Effector memory CD8-positive, alpha-beta T cell (primary cell): ENCODE measurements around the gene RBM10.

Experiments used
- ATAC-seq: fragments of 150-1000 bp; cut with Tn5 transposase; replicated peaks from 2 replicates; pipeline ENCODE4 v1.10.0; 2021; ENCODE audit warnings: mild to moderate bottlenecking, moderate library complexity
- DNase-seq, 3 experiments: peaks; one replicate each; pipeline ENCODE4 v3.0.0; 2021
- H3K27ac Mint-ChIP-seq, 2 donors: one replicate each; pipeline ENCODE4 v1.8.0; 2022; ENCODE audit warnings: mild to moderate bottlenecking in 2 of 2, mixed read lengths in 2 of 2, moderate library complexity in 2 of 2
- H3K27me3 Mint-ChIP-seq, 2 donors: one replicate each; pipeline ENCODE4 v1.8.0; 2022; ENCODE audit warnings: mixed read lengths in 2 of 2
- H3K36me3 Mint-ChIP-seq: one replicate; pipeline ENCODE4 v1.8.0; 2022; ENCODE audit warnings: mild to moderate bottlenecking, moderate library complexity, mixed read lengths; ENCODE audit not compliant: insufficient read depth
- H3K4me1 Mint-ChIP-seq, 2 donors: one replicate each; pipeline ENCODE4 v1.8.0; 2022; ENCODE audit warnings: low read depth in 2 of 2, mixed read lengths in 2 of 2
- H3K4me3 Mint-ChIP-seq, 2 donors: one replicate each; pipeline ENCODE4 v1.8.0; 2022; ENCODE audit warnings: mild to moderate bottlenecking in 2 of 2, mixed read lengths in 2 of 2, moderate library complexity in 2 of 2
- H3K9me3 Mint-ChIP-seq, 2 donors: one replicate each; pipeline ENCODE4 v1.8.0; 2022; ENCODE audit warnings: mixed read lengths in 2 of 2

RBM10 gene

DNA sequence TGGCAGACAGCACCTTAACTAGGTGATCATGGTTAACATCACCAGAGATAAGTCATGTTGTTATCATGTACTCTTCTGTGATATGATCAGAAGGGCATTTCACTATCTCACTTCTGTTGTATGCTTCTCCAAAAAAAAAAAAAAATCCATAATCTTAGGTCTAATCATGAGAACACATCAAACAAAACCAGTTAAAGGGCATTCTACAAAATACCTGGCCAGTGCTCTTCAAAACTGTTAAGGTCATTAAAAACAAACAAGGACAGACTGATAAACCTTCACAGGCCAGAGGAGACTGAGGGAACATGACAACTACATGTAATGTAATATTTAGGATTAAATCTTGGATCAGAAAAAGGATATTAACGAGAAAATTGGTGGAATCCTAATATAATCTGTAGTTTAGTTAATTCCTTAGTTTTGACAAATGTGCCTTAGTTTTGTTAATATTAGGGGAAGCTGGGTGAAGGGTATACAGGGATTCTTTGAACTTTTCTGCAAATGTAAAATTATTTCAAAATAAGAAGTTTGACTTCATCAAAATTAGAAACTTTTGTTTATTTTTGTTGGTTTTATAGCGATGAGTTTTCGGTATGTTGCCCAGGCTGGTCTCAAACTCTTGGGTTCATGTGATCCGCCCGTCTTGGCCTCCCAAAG lies 18.0 kb downstream of the RBM10 start:
- Mint-ChIP-seq H3K27me3 (no peaks in the 10 kb centered on the region), H3K36me3 (peaks cover 37% of the 10 kb centered on the region), H3K9me3 (no peaks in the 10 kb centered on the region), H3K4me1 (peaks cover 0 to 4% of the 10 kb centered on the region in 2 donors), H3K27ac (peak overlapping the region in 1 of 2 donors; percentile 78), H3K4me3 (no peak overlapping the region)
- no peak for ATAC-seq
- DNase-seq, result no peak

DNA sequence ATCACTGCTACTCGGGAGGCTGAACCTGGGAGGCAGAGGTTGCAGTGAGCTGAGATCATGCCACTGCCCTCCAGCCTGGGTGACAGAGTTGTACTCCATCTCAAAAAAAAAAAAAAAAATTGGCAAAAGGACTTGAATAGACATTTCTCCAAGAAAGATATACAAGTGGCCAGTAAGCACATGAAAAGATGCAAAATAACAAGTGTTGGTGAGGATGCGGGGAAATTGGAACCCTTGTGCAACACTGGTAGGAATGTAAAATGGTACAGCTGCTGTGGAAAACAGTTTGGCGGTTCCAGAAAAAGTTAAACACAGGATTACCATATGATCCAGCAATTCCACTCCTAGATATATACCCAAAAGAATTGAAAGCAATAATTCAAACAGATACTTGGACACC lies 19.4 kb downstream of the RBM10 start:
- no peaks in the 10 kb centered on the region for H3K9me3 Mint-ChIP-seq
- no peaks in the 10 kb centered on the region for H3K27me3 Mint-ChIP-seq
- H3K4me1 Mint-ChIP-seq, result peaks cover 4 to 5% of the 10 kb centered on the region in 2 donors
- no peak overlapping the region for H3K4me3 Mint-ChIP-seq
- no peak for ATAC-seq
- no peak for DNase-seq
- H3K36me3 Mint-ChIP-seq, result peaks cover 35% of the 10 kb centered on the region
- H3K27ac Mint-ChIP-seq, result no peak overlapping the region

DNA sequence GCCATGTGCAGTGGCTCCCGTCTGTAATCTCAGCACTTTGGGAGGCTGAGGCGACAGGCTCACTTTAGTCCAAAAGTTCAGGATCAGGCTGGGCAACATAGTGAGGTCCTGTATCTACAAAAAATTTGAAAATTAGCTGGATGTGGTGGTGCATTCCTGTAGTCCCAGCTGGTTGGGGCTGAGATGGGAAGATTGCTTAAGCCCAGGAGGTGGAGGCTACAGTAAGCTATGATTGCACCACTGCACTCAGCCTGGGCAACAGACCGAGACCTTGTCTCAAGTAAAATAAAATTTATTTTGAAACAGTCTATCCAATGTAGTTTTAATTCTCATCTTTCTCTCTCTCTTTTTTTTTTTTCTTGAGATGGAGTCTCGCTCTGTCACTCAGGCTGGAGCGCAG lies 21.1 kb downstream of the RBM10 start:
- no peaks in the 10 kb centered on the region for H3K9me3 Mint-ChIP-seq
- peaks cover 4 to 5% of the 10 kb centered on the region in 2 donors for H3K4me1 Mint-ChIP-seq
- no peak overlapping the region for H3K4me3 Mint-ChIP-seq
- no peaks in the 10 kb centered on the region for H3K27me3 Mint-ChIP-seq
- H3K27ac Mint-ChIP-seq, result no peak overlapping the region
- DNase-seq (no peak), ATAC-seq (no peak)
- H3K36me3 Mint-ChIP-seq, result peaks cover 44% of the 10 kb centered on the region

DNA sequence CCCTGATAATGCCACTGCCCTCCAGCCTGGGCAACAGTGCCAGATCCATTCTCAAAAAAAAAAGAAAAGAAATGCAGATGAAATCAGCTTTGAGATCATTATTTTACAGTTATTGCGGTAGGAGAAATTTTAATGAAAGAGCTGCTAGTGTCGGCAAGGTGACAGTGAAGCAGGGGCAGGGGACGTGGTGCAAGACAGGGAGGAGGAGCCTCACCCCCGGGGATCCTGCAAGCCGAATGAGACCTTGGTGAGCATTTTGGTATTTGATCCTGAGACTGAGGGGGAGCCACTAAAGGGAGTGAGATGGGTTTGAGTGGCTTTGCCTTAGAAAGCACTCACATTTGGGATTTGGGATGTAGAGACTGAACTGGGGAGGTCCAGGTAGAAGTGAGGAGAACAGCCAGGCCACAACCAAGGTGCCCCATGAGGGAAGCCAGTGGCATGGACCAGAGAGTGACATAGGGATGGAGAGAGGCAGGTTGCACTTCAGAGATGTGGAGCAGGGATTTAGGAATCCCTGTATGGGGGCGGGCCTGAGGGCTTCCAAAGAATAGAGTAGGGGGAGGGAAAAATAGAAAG lies 23.6 kb downstream of the RBM10 start:
- Mint-ChIP-seq H3K9me3 (no peaks in the 10 kb centered on the region), H3K27me3 (no peaks in the 10 kb centered on the region), H3K36me3 (peaks cover 42% of the 10 kb centered on the region), H3K27ac (peak overlapping the region; percentile 41 to 44), H3K4me1 (peaks cover 4 to 5% of the 10 kb centered on the region in 2 donors), H3K4me3 (no peak overlapping the region)
- ATAC-seq (no peak), DNase-seq (no peak)

DNA sequence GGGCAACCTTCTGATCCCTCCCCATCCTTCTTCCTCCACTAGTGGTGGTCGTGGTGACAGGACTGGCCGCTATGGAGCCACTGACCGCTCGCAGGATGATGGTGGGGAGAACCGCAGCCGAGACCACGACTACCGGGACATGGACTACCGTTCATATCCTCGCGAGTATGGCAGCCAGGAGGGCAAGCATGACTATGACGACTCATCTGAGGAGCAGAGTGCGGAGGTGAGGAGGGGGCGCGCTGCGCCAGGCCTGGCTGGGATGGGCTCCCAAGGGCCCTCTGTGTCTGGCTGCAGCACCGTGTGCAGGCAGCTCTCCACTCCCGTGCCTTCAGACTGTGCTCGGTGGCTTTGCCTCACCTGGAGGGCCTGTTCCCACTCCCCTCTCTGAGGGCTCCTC lies 24.3 kb downstream of the RBM10 start:
- Mint-ChIP-seq H3K27ac (peak overlapping the region in 1 of 2 donors; percentile 41), H3K4me3 (no peak overlapping the region), H3K27me3 (no peaks in the 10 kb centered on the region), H3K36me3 (peaks cover 38% of the 10 kb centered on the region), H3K9me3 (no peaks in the 10 kb centered on the region), H3K4me1 (peaks cover 4 to 5% of the 10 kb centered on the region in 2 donors)
- ATAC-seq (no peak), DNase-seq (no peak)

DNA sequence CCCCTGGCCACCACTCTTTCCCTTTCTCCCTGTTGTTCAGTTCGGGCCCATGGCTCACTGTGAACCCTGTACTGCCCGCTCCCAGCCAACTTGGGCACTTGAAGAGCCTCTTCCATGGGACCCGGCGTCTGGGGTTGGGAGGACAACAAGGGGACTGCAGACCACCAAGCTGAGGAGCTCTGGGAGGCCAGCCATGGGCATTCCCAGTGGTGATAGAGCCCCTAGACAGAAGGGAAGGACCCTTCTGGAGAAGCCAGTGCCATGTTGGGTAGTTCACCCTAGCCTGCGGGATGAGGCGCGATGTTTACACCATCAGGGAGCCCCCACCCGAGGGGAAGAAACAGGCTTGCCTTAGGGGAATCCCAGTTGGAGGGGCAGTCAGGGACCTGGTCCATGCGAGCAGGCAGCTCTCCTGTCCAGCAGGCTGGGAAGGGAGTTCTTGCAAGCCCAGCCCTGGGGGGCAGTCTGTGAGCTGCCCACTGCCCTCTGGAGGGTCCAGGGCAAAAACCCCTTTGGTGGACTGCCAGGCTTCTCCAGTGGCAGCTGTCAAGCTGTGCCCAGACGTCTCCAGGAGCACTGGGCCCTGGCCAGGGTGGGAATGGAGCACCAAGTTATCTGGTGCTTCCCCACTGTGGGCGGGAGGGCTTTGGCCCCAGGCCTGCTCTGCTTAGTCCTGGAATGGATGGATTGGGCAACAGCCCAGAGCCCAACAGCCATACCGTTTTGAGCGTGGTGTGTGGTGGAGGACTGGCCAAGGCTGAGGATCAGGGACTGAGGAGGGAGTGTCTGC lies 24.9 kb downstream of the RBM10 start:
- Mint-ChIP-seq H3K36me3 (peaks cover 36% of the 10 kb centered on the region), H3K4me1 (peaks cover 4 to 5% of the 10 kb centered on the region in 2 donors), H3K4me3 (no peak overlapping the region), H3K9me3 (no peaks in the 10 kb centered on the region), H3K27me3 (no peaks in the 10 kb centered on the region), H3K27ac (peak overlapping the region in 1 of 2 donors; percentile 76)
- no peak for ATAC-seq
- no peak for DNase-seq

DNA sequence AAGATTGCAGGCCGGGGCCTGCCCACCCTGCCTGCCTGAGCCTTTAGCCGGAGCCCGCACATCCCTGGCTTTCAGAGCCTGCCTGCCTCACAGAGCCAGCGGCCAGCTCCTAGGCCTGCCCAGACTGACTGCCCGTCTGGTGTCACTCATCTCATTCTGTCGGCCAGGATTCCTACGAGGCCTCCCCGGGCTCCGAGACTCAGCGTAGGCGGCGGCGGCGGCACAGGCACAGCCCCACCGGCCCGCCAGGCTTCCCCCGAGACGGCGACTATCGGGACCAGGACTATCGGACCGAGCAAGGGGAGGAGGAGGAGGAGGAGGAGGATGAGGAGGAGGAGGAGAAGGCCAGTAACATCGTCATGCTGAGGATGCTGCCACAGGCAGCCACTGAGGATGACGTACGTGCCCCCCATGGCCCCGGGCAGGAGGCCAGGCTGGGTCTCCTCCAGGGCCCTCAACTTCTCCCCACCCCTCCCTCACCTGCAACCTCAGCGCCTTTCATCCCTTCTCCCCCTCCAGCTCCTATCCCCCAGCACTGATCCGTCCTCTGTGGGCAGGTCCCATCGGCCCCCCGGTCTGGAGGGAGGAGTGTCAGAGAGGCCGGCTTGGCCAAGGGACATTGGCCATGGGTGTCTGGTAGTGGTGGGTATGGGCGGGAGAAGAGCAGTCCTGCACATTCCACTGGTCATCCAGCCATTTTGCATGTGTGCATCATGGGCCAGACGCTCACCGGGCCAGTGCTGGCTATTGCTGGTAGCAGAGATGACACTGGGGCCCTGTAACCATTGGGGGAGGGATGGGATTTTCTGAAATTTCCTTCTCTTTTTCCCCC lies 26.1 kb downstream of the RBM10 start:
- peaks cover 32% of the 10 kb centered on the region for H3K36me3 Mint-ChIP-seq
- DNase-seq, result no peak
- peaks cover 4 to 5% of the 10 kb centered on the region in 2 donors for H3K4me1 Mint-ChIP-seq
- H3K27ac Mint-ChIP-seq, result no peak overlapping the region
- ATAC-seq, result no peak
- no peaks in the 10 kb centered on the region for H3K27me3 Mint-ChIP-seq
- no peak overlapping the region for H3K4me3 Mint-ChIP-seq
- H3K9me3 Mint-ChIP-seq, result no peaks in the 10 kb centered on the region

DNA sequence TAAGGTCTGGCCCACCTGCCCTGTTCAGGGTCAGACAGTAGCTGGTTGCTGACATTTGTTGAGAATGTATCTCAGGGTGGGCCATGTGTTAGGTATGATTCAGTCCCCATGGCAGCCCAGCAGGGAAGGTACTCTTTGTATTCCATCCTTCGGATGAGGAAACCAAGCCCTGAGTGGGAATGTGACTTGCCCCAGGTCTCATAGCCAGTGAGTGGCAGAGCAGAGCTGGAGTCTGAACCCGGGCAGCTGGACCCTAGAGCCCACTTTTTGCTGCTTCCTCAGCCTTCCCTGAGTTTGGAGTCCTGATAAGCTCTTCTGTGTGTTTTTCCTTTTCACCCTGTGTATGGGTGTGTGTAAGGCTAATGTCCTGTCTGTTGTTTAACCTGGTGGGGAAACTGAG lies 27.0 kb downstream of the RBM10 start:
- H3K4me1 Mint-ChIP-seq, result peaks cover 4 to 5% of the 10 kb centered on the region in 2 donors
- DNase-seq (no peak), ATAC-seq (no peak)
- H3K27ac Mint-ChIP-seq, result no peak overlapping the region
- H3K9me3 Mint-ChIP-seq, result no peaks in the 10 kb centered on the region
- no peak overlapping the region for H3K4me3 Mint-ChIP-seq
- H3K27me3 Mint-ChIP-seq, result no peaks in the 10 kb centered on the region
- peaks cover 33% of the 10 kb centered on the region for H3K36me3 Mint-ChIP-seq

DNA sequence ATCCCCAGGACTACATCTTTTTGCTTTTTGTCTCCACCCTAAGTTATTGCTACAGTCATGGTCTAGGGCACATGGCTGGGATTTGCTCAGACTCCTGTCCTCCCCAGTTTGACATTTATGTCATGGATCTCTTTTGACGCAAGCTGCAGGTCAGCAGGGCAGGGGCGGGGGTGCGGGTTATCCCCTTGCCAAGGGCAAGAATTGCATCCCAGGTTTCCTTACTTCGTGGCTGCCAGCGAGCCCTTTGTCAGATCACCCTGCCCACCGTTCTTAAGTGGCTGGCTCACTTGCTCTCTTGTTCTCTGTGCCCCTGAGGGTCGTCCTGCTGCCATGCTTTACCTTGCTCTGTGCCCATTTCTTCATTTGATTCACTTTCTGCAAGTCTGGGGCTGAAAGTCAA lies 27.5 kb downstream of the RBM10 start:
- no peaks in the 10 kb centered on the region for H3K27me3 Mint-ChIP-seq
- no peak overlapping the region for H3K4me3 Mint-ChIP-seq
- H3K36me3 Mint-ChIP-seq, result peaks cover 36% of the 10 kb centered on the region
- DNase-seq (no peak), ATAC-seq (no peak)
- no peaks in the 10 kb centered on the region for H3K9me3 Mint-ChIP-seq
- H3K27ac Mint-ChIP-seq, result no peak overlapping the region
- peaks cover 4 to 5% of the 10 kb centered on the region in 2 donors for H3K4me1 Mint-ChIP-seq

DNA sequence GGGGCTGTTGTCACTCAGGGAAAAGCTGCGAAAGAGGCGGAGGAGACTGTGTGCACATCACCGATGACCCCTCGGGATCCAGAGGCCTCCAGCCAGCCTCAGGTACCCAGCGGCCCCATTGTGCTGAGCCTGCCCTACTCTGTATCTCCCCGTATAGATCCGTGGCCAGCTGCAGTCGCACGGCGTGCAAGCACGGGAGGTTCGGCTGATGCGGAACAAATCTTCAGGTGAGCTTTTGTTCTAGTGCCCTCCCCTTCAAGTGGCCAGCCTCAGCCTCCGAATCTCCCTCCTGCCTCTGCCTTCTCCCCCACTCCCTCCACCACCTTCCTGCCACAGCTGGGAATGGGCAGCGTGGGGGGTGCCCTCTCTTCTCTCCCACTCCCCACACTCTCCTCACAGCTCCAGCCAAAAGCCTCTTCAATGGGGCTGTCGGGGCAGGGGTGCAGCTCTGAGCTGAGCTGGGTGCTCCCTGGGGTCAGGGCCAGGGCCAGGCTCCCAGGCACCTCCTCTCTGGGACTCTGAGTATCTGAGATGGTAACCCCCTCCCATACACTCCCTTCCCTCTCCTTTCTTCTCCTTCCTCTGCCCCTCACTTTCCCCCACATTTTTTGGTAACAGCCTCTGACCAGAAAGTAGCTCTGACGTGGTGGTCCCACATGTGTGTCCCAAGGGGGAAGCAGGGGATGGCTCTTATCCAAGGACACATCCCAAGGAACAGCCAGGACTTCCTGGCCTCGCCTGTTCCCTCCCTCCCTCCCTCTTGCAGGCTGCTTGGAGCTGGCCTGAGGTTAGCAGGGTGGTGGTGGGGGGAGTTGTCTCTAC lies 28.2 kb downstream of the RBM10 start:
- Mint-ChIP-seq H3K27ac (peak overlapping the region in 1 of 2 donors; percentile 73), H3K9me3 (no peaks in the 10 kb centered on the region), H3K36me3 (peaks cover 43% of the 10 kb centered on the region), H3K4me3 (no peak overlapping the region), H3K4me1 (peaks cover 0 to 5% of the 10 kb centered on the region in 2 donors), H3K27me3 (no peaks in the 10 kb centered on the region)
- DNase-seq (no peak), ATAC-seq (no peak)

DNA sequence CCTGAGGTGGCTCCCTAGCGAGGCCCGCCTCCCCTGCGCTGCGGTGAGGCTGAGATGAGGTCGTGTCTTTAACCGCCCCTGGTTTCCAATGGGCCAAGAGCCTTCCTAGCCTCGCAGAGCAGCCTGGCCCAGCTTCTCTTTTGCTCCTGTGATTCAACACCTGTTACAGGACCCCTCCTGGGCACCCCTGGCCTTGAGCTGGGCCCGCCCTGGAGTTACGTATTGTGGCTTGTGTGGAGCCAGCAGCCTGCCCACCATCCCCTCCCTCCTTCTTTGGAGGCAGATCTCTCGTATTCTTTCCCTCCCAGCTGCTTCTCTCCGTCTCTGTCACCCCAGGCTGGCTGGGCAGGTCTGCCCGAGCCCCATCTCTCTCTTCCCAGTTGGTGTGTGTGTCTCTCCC lies 29.4 kb downstream of the RBM10 start:
- ATAC-seq, result no peak
- H3K27ac Mint-ChIP-seq, result peak overlapping the region in 1 of 2 donors; percentile 17

DNA sequence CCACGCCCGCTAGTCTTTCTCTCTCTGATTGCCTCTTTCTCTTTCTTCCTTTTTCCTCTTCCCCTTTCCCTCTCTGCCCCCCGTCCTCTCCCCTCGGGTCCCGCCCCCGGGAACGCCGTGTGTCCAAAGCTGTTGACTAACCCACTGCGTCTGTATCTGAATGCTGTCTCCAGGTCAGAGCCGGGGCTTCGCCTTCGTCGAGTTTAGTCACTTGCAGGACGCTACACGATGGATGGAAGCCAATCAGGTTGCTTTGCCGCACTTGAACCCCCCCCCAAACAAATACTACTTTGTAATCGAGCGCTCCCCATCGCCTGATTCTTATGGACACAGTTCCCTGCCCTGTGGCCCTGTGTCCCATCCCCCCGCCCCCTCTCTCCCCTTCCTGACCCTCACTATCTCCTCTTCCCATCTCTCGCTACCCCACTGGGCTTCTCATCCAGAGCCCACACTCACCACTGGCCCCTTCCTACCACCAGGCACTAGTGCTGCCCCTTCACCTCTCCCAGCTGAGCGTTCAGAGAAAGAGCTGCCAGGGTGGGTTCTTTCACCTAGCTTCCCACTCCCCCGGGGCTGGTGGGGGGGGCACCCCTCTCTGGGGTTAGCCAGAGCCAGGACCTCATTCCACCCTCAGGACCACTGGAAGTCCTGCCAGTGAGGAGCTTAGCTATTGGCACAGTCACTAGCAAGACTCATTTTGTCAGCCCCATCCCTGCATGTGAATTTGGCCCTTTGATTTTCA lies 30.0 kb downstream of the RBM10 start:
- no peaks in the 10 kb centered on the region for H3K27me3 Mint-ChIP-seq
- H3K36me3 Mint-ChIP-seq, result peaks cover 49% of the 10 kb centered on the region
- DNase-seq, result no peak
- H3K27ac Mint-ChIP-seq, result no peak overlapping the region
- ATAC-seq, result no peak
- H3K4me3 Mint-ChIP-seq, result no peak overlapping the region
- H3K9me3 Mint-ChIP-seq, result no peaks in the 10 kb centered on the region
- H3K4me1 Mint-ChIP-seq, result no peaks in the 10 kb centered on the region

More for the DNA sequence above, 29.4 kb downstream of the RBM10 start:
- Mint-ChIP-seq H3K4me3 (no peak overlapping the region), H3K36me3 (peaks cover 50% of the 10 kb centered on the region), H3K4me1 (no peaks in the 10 kb centered on the region), H3K27me3 (no peaks in the 10 kb centered on the region), H3K9me3 (no peaks in the 10 kb centered on the region)
- DNase-seq, result no peak
